ENCODE data around the gene MYO7A.

Gene MYO7A

GRCh38 chr11:77211594-77212251 is 83.7 kb downstream of the MYO7A start:
- no peaks in the 10 kb centered on the region for H4K20me1 ChIP-seq (ENCODE audit: insufficient read depth, low read length)
- no peaks in the 10 kb centered on the region for H3K9me3 ChIP-seq (replicated peaks; ENCODE audit: insufficient read depth, low read length)
- no peak overlapping the region for H3K9ac ChIP-seq (ENCODE audit: low read length)
- no peaks in the 10 kb centered on the region for H3K79me2 ChIP-seq (ENCODE audit: low read length)
- H3K4me1 ChIP-seq (ENCODE audit: low read length), result no peaks in the 10 kb centered on the region
- TF ChIP-seq EZH2 (optimal IDR thresholded peaks at IDR 0.05; ENCODE audit: low read depth, low read length) (no peak), EZH2phosphoT487 (IDR thresholded peaks at IDR 0.05; ENCODE audit: low read length) (no peak), CTCF (IDR thresholded peaks at IDR 0.05; ENCODE audit: low read length) (no peak)
- H3K9me2 ChIP-seq (replicated peaks; ENCODE audit: insufficient read depth, low read length), result no peaks in the 10 kb centered on the region
- H3F3A ChIP-seq (ENCODE audit: insufficient read depth, low read length), result no peaks in the 10 kb centered on the region
- H3K27me3 ChIP-seq (replicated peaks; ENCODE audit: insufficient read depth, low read length), result no peaks in the 10 kb centered on the region
- no peak for DNase-seq
- H3K36me3 ChIP-seq (replicated peaks; ENCODE audit: insufficient read depth, low read length), result no peaks in the 10 kb centered on the region
- no peak overlapping the region for H3K4me3 ChIP-seq (ENCODE audit: low read length)
- no peak overlapping the region for H3K27ac ChIP-seq (ENCODE audit: low read length)
- no peak overlapping the region for H3K4me2 ChIP-seq (ENCODE audit: low read depth, low read length)
- no peak overlapping the region for H2AFZ ChIP-seq (ENCODE audit: low read length)

GRCh38 chr11:77212314-77213007 is 84.4 kb downstream of the MYO7A start:
- H3K4me1 ChIP-seq (ENCODE audit: low read length), result no peaks in the 10 kb centered on the region
- no peak for TF ChIP-seq EZH2 (optimal IDR thresholded peaks at IDR 0.05; ENCODE audit: low read depth, low read length)
- no peak for TF ChIP-seq CTCF (IDR thresholded peaks at IDR 0.05; ENCODE audit: low read length)
- TF ChIP-seq EZH2phosphoT487 (IDR thresholded peaks at IDR 0.05; ENCODE audit: low read length), result no peak
- no peak overlapping the region for H3K9ac ChIP-seq (ENCODE audit: low read length)
- H3K4me2 ChIP-seq (ENCODE audit: low read depth, low read length), result no peak overlapping the region
- no peak overlapping the region for H3K4me3 ChIP-seq (ENCODE audit: low read length)
- H3K79me2 ChIP-seq (ENCODE audit: low read length), result no peaks in the 10 kb centered on the region
- no peaks in the 10 kb centered on the region for H4K20me1 ChIP-seq (ENCODE audit: insufficient read depth, low read length)
- H3K27me3 ChIP-seq (replicated peaks; ENCODE audit: insufficient read depth, low read length), result no peaks in the 10 kb centered on the region
- no peaks in the 10 kb centered on the region for H3K36me3 ChIP-seq (replicated peaks; ENCODE audit: insufficient read depth, low read length)
- no peaks in the 10 kb centered on the region for H3K9me2 ChIP-seq (replicated peaks; ENCODE audit: insufficient read depth, low read length)
- no peak overlapping the region for H3K27ac ChIP-seq (ENCODE audit: low read length)
- no peak for DNase-seq
- no peak overlapping the region for H2AFZ ChIP-seq (ENCODE audit: low read length)
- H3K9me3 ChIP-seq (replicated peaks; ENCODE audit: insufficient read depth, low read length), result no peaks in the 10 kb centered on the region
- no peaks in the 10 kb centered on the region for H3F3A ChIP-seq (ENCODE audit: insufficient read depth, low read length)

- no peak overlapping the region for H3K27ac ChIP-seq (ENCODE audit: low read length)
- no peak overlapping the region for H3K4me3 ChIP-seq (ENCODE audit: low read length)
- H3K9me3 ChIP-seq (replicated peaks; ENCODE audit: insufficient read depth, low read length), result no peaks in the 10 kb centered on the region
- H2AFZ ChIP-seq (ENCODE audit: low read length), result no peak overlapping the region
- TF ChIP-seq CTCF (IDR thresholded peaks at IDR 0.05; ENCODE audit: low read length) (no peak), EZH2phosphoT487 (IDR thresholded peaks at IDR 0.05; ENCODE audit: low read length) (no peak), EZH2 (optimal IDR thresholded peaks at IDR 0.05; ENCODE audit: low read depth, low read length) (no peak)
- H3K4me2 ChIP-seq (ENCODE audit: low read depth, low read length), result no peak overlapping the region
- H3K9me2 ChIP-seq (replicated peaks; ENCODE audit: insufficient read depth, low read length), result no peaks in the 10 kb centered on the region
- no peaks in the 10 kb centered on the region; the same call in 1 of the 2 replicates for H4K20me1 ChIP-seq (ENCODE audit: insufficient read depth, low read length)
- DNase-seq, result no peak
- H3K27me3 ChIP-seq (replicated peaks; ENCODE audit: insufficient read depth, low read length), result no peaks in the 10 kb centered on the region
- H3K4me1 ChIP-seq (ENCODE audit: low read length), result no peaks in the 10 kb centered on the region
- H3K9ac ChIP-seq (ENCODE audit: low read length), result no peak overlapping the region
- H3K79me2 ChIP-seq (ENCODE audit: low read length), result no peaks in the 10 kb centered on the region
- H3F3A ChIP-seq (ENCODE audit: insufficient read depth, low read length), result no peaks in the 10 kb centered on the region; the same call in 1 of the 2 replicates
- H3K36me3 ChIP-seq (replicated peaks; ENCODE audit: insufficient read depth, low read length), result no peaks in the 10 kb centered on the region
Observed at GRCh38 chr11:77213029-77213579, 85.1 kb downstream of the MYO7A start.

Measured in MM.1S (cell line).